Heart left ventricle (tissue), 16 donors: ENCODE measurements around the gene CTNND2. TPM values are rescaled to one million over a fixed set of nuclear protein-coding genes. Genes with fewer than 3 reads are reported as not detected.
A peak's percentile ranks its signal among the peaks of the same experiment; 100 is the strongest.

Experiments used
- ATAC-seq, 4 donors: fragments of 200-7000 bp; cut with Tn5 transposase; one replicate each; pipeline ENCODE4 v1.9.1; 2020 to 2022; ENCODE audit warnings: moderate library complexity in 4 of 4, mild to moderate bottlenecking in 3 of 4, moderate number of reproducible peaks in 1 of 4
- DNase-seq, 5 donors: peaks; one replicate each; pipeline ENCODE4 v3.0.0-alpha.2; 2020
- H3K27ac ChIP-seq, 12 donors: fragments of 200-600 bp; sonication (generic) in 4 of 12; one replicate each; pipeline versions ENCODE4 v1.5.0 to v1.8.0; 2016 to 2022; ENCODE audit warnings: mild to moderate bottlenecking in 2 of 12
- H3K27me3 ChIP-seq, 9 donors: fragments of 200-600 bp; sonication (generic) in 2 of 9; one replicate each; pipeline versions ENCODE4 v1.5.1 to v1.8.0; 2016 to 2022; ENCODE audit warnings: mild to moderate bottlenecking in 3 of 9
- H3K36me3 ChIP-seq, 9 donors: fragments of 200-600 bp; sonication (generic) in 2 of 9; one replicate each; pipeline versions ENCODE4 v1.5.0 to v1.8.0; 2018 to 2022; ENCODE audit warnings: mild to moderate bottlenecking in 2 of 9
- H3K4me1 ChIP-seq, 12 donors: fragments of 200-600 bp; sonication (generic) in 4 of 12; one replicate each; pipeline versions ENCODE4 v1.5.0 to v1.8.0; 2016 to 2022; ENCODE audit warnings: mild to moderate bottlenecking in 3 of 12
- H3K4me3 ChIP-seq, 12 donors: fragments of 200-600 bp; sonication (generic) in 4 of 12; one replicate each; pipeline versions ENCODE4 v1.5.0 to v1.8.0; 2017 to 2022; ENCODE audit warnings: mild to moderate bottlenecking in 9 of 12, moderate library complexity in 4 of 12
- H3K9me3 ChIP-seq, 12 donors: fragments of 200-600 bp; sonication (generic) in 4 of 12; one replicate each; pipeline versions ENCODE4 v1.5.0 to v1.8.0; 2016 to 2022; ENCODE audit warnings: mild to moderate bottlenecking in 1 of 12
- CTCF ChIP-seq, 12 donors: fragments of 200-600 bp; sonication (generic) in 4 of 12; IDR thresholded peaks; one replicate each; pipeline versions ENCODE4 v1.5.0 to v1.8.0; 2018 to 2022; ENCODE audit warnings: antibody characterized with exemption in 12 of 12, mild to moderate bottlenecking in 5 of 12
- POLR2A ChIP-seq, 2 donors: fragments of 450-650 bp; IDR thresholded peaks; one replicate each; pipeline ENCODE4 v1.6.1; 2017; ENCODE audit warnings: antibody characterized with exemption in 2 of 2, mild to moderate bottlenecking in 2 of 2, moderate library complexity in 2 of 2
- WGBS, 4 donors: extraction: QIAGEN DNeasy Blood & Tissue Kit in 2 of 4; methylation state at CpG; one replicate each; pipeline versions ENCODE4 v1.1.5 to v1.1.7; 2013 to 2018; 5-methylcytosine and 5-hydroxymethylcytosine counted together
- intact Hi-C, 10 donors: fragments of 100-400 bp; cut with DNase I; formaldehyde crosslinking; loops; one replicate each; pipeline versions ENCODE4 v1.11.1 to v1.14.2; 2022
- polyA plus RNA-seq, 2 donors: library from polyadenylated mRNA; stranded (reverse); fragments of 200-250 nt; gene quantifications; one replicate each; pipeline ENCODE4 v1.2.3, GENCODE V29; 2013
- total RNA-seq, 9 donors: library from RNA; depleted of rRNA in 2 of 9; stranded (reverse); fragments of >200 nt in 2 of 9; fragmentation: NEBNext Ultra II Directional in 3 of 9; extraction: Animal tissue kit (Norgen Biotek cat#: 25700) in 3 of 9; gene quantifications; one replicate each; pipeline versions ENCODE4 v1.1.0 to v1.2.4, GENCODE V29; 2016 to 2023
- donor health status: ischemic (EF 13 %, LVEDD 7.1; RV severe dilation, severe dysfunction).
- donor health status: healthy with polysubstance abuse.
- donor health status: DM: no; HTN: yes; CAD: no.
- donor health status: DM: no; HTN: no; CAD: no.
- donor health status: ischemic (EF 25% LVEDD 6.9; RV normal size, moderate dysfunction).
- donor health status: ischemic (EF 25% LVEDD 5.7; RV mildly dilated, moderate dysfunction).
- donor health status: healthy.
- donor health status: DM: yes; HTN: yes; CAD: no.
- donor health status: ischemic (EF 35%, LVEDD 5.7; RV mildly dilated, moderate dysfunction).
- donor health status: nonischemic (EF 11% LVEDD 7.7; RV severe dilation, severe dysfunction).
- donor health status: DM: yes; HTN: yes; CAD: no.
- donor health status: PGD.
- donor health status: ischemic (EF 29% LVEDD 5.4; RV normal size, mild dysfunction).
- donor health status: nonischemic (EF 23%, LVEDD 6.1; RV moderate dilation, normal function).

CTNND2 gene
- total and polyA plus RNA-seq, 11 donors, result 4.0 to 36.8 (median 20.2) TPM

- ATAC-seq (peak; percentile 87 to 98 (median 97)), DNase-seq (peak in 3 of 5 donors; percentile 18 to 49 (median 27))
- Histone ChIP-seq H3K27me3 (no peaks in the 10 kb centered on the region), H3K9me3 (no peaks in the 10 kb centered on the region), H3K4me3 (no peak overlapping the region), H3K36me3 (no peaks in the 10 kb centered on the region), H3K4me1 (peaks cover 0 to 4% (median 0%) of the 10 kb centered on the region in 12 donors), H3K27ac (no peak overlapping the region)
- intact Hi-C loops, result no loop called here
- WGBS, 4 donors, result 47 to 57% (median 51%) methylated on average over 3 of the region's 3 CpGs
- no peak for TF ChIP-seq POLR2A (IDR thresholded peaks at IDR 0.05)
- TF ChIP-seq CTCF (IDR thresholded peaks at IDR 0.05), result no peak
These were observed 505.5 kb downstream of the CTNND2 start for GRCh38 chr5:11398728-11399127.

- WGBS, 4 donors, result 86 to 93% (median 92%) methylated on average over 8 of the region's 8 CpGs
- intact Hi-C loops, result no loop called here
- no peaks in the 10 kb centered on the region for H3K27me3 ChIP-seq
- no peaks in the 10 kb centered on the region for H3K9me3 ChIP-seq
- no peak overlapping the region for H3K4me3 ChIP-seq
- ATAC-seq (no peak), DNase-seq (no peak)
- H3K36me3 ChIP-seq, result no peaks in the 10 kb centered on the region
- H3K27ac ChIP-seq, result no peak overlapping the region
- TF ChIP-seq POLR2A (IDR thresholded peaks at IDR 0.05) (no peak), CTCF (IDR thresholded peaks at IDR 0.05) (no peak)
- peaks cover 0 to 4% (median 0%) of the 10 kb centered on the region in 12 donors for H3K4me1 ChIP-seq
These were observed 506.7 kb downstream of the CTNND2 start for GRCh38 chr5:11397549-11397948.

GRCh38 chr5:11396917-11397316 lies 507.3 kb downstream of the CTNND2 start:
- 68 to 93% (median 82%) methylated on average over 5 of the region's 5 CpGs for WGBS, 4 donors
- H3K4me3 ChIP-seq, result no peak overlapping the region
- intact Hi-C loops, result no loop called here

GRCh38 chr5:11394933-11395332 lies 509.3 kb downstream of the CTNND2 start:
- ATAC-seq (no peak), DNase-seq (no peak)
- no peaks in the 10 kb centered on the region for H3K36me3 ChIP-seq
- WGBS, 4 donors, result 67 to 79% (median 71%) methylated on average over 5 of the region's 5 CpGs
- peaks cover 0 to 6% (median 0%) of the 10 kb centered on the region in 9 donors for H3K27me3 ChIP-seq
- H3K4me3 ChIP-seq, result no peak overlapping the region
- intact Hi-C loops, result no loop called here
- TF ChIP-seq POLR2A (IDR thresholded peaks at IDR 0.05) (no peak), CTCF (IDR thresholded peaks at IDR 0.05) (no peak)
- no peak overlapping the region for H3K27ac ChIP-seq
- H3K9me3 ChIP-seq, result no peaks in the 10 kb centered on the region
- peaks cover 0 to 4% (median 0%) of the 10 kb centered on the region in 12 donors for H3K4me1 ChIP-seq

More at GRCh38 chr5:11396917-11397316, 507.3 kb downstream of the CTNND2 start:
- Histone ChIP-seq H3K27me3 (peaks cover 0 to 5% (median 0%) of the 10 kb centered on the region in 9 donors), H3K27ac (no peak overlapping the region), H3K36me3 (no peaks in the 10 kb centered on the region), H3K9me3 (no peaks in the 10 kb centered on the region), H3K4me1 (peaks cover 0 to 4% (median 0%) of the 10 kb centered on the region in 12 donors)
- ATAC-seq (no peak), DNase-seq (no peak)
- no peak for TF ChIP-seq CTCF (IDR thresholded peaks at IDR 0.05)
- no peak for TF ChIP-seq POLR2A (IDR thresholded peaks at IDR 0.05)
